ENCODE measurements around the gene ARPIN. TPM values are rescaled to one million over a fixed set of nuclear protein-coding genes. Genes with fewer than 3 reads are reported as not detected.

ARPIN gene
- polyA plus RNA-seq, 3 donors = 9.7 to 19.3 (median 14.0) TPM

GRCh38 chr15:89936051-89936785 lies 23.5 kb upstream of the ARPIN start:
- no peaks in the 10 kb centered on the region for H3K36me3 Mint-ChIP-seq

DNA sequence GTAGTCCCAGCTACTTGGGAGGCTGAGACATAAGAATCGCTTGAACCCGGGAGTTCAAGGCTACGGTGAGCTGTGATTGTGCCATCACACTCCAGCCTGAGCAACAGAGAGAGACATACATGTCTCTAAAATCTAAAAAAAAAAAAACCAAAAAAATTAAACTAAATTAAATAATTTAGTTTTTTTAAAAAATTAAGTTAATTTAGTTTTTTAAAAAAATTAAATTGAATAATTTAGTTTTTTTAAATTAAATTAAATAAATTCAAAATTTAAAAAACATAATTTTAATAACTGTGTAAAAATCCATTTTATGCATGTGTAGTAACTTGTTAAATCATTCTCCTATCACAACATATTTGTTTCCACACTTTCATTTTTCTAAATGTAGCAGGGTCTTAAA lies 20.1 kb upstream of the ARPIN start:
- Mint-ChIP-seq H3K9me3 (peaks cover 0 to 4% (median 3%) of the 10 kb centered on the region in 7 donors), H3K4me3 (no peak overlapping the region), H3K27me3 (ENCODE audit: low read depth in 3 of 3) (peaks cover 4 to 18% (median 12%) of the 10 kb centered on the region in 3 donors), H3K27ac (no peak overlapping the region), H3K36me3 (no peaks in the 10 kb centered on the region), H3K4me1 (peaks cover 18% of the 10 kb centered on the region)
- H3K27ac ChIP-seq (ENCODE audit: low read depth in 1 of 2, low read length in 2 of 2) = no peak overlapping the region
- no peaks in the 10 kb centered on the region for H3K27me3 ChIP-seq (ENCODE audit: control insufficient read depth in 2 of 2, insufficient read depth in 2 of 2, low read length in 2 of 2)
- no peak overlapping the region for H3K4me3 ChIP-seq (replicated peaks in 1 of 3; ENCODE audit: low read depth in 2 of 3, low read length in 3 of 3)
- no peaks in the 10 kb centered on the region for H3K79me2 ChIP-seq (ENCODE audit: insufficient read depth, low read length)
- intact Hi-C loops (cut with micrococcal nuclease) = no loop called here
- H3K4me2 ChIP-seq (replicated peaks; ENCODE audit: extremely low read depth, low read length, poor library complexity, severe bottlenecking) = no peak overlapping the region
- H2AFZ ChIP-seq (ENCODE audit: insufficient read depth, low read depth, low read length, poor library complexity, severe bottlenecking) = no peak overlapping the region
- H4K20me1 ChIP-seq (ENCODE audit: insufficient read depth, low read length) = no peaks in the 10 kb centered on the region
- H3K9ac ChIP-seq (ENCODE audit: insufficient read depth, low read length, poor library complexity, severe bottlenecking) = no peak overlapping the region
- no peak for DNase-seq
- no peaks in the 10 kb centered on the region for H3K9me3 ChIP-seq (replicated peaks in 1 of 2; ENCODE audit: control insufficient read depth in 1 of 2, insufficient read depth in 1 of 2, low read length in 2 of 2)
- peaks cover 7 to 14% of the 10 kb centered on the region in 2 donors for H3K4me1 ChIP-seq (ENCODE audit: control insufficient read depth in 1 of 2, insufficient read depth in 2 of 2, low read length in 2 of 2)
- H3K36me3 ChIP-seq (replicated peaks in 1 of 2; ENCODE audit: control insufficient read depth in 1 of 2, insufficient read depth in 2 of 2, low read length in 2 of 2) = no peaks in the 10 kb centered on the region
- no CpG with 5 or more reads among the region's 3 CpGs for WGBS (ENCODE audit: insufficient coverage)
- TF ChIP-seq CTCF (IDR thresholded peaks at IDR 0.05) = no peak

More at GRCh38 chr15:89936051-89936785, 23.5 kb upstream of the ARPIN start:
- H3K4me2 ChIP-seq (replicated peaks; ENCODE audit: extremely low read depth, low read length, poor library complexity, severe bottlenecking) = no peak overlapping the region
- H3K9me3 ChIP-seq (replicated peaks in 1 of 2; ENCODE audit: control insufficient read depth in 1 of 2, insufficient read depth in 1 of 2, low read length in 2 of 2) = no peaks in the 10 kb centered on the region
- H3K4me3 ChIP-seq (replicated peaks in 1 of 3; ENCODE audit: low read depth in 2 of 3, low read length in 3 of 3) = no peak overlapping the region
- Mint-ChIP-seq H3K9me3 (peaks cover 0 to 4% (median 3%) of the 10 kb centered on the region in 7 donors), H3K4me3 (peak overlapping the region in 1 of 2 donors; percentile 22), H3K27ac (peak overlapping the region in 3 of 7 donors; percentile 9 to 37 (median 33)), H3K27me3 (ENCODE audit: low read depth in 3 of 3) (peaks cover 5 to 18% (median 16%) of the 10 kb centered on the region in 3 donors), H3K4me1 (peaks cover 24% of the 10 kb centered on the region)
- no peaks in the 10 kb centered on the region for H3K79me2 ChIP-seq (ENCODE audit: insufficient read depth, low read length)
- no peak for DNase-seq
- 33% methylated on average over 2 of the region's 8 CpGs for WGBS (ENCODE audit: insufficient coverage)
- H3K36me3 ChIP-seq (replicated peaks in 1 of 2; ENCODE audit: control insufficient read depth in 1 of 2, insufficient read depth in 2 of 2, low read length in 2 of 2) = no peaks in the 10 kb centered on the region
- peak overlapping the region; percentile 52 for H2AFZ ChIP-seq (ENCODE audit: insufficient read depth, low read depth, low read length, poor library complexity, severe bottlenecking)
- H3K9ac ChIP-seq (ENCODE audit: insufficient read depth, low read length, poor library complexity, severe bottlenecking) = no peak overlapping the region
- H3K27ac ChIP-seq (ENCODE audit: low read depth in 1 of 2, low read length in 2 of 2) = no peak overlapping the region
- H4K20me1 ChIP-seq (ENCODE audit: insufficient read depth, low read length) = no peaks in the 10 kb centered on the region
- H3K27me3 ChIP-seq (ENCODE audit: control insufficient read depth in 2 of 2, insufficient read depth in 2 of 2, low read length in 2 of 2) = no peaks in the 10 kb centered on the region
- intact Hi-C loops (cut with micrococcal nuclease) = no loop called here
- no peak for TF ChIP-seq CTCF (IDR thresholded peaks at IDR 0.05)
- H3K4me1 ChIP-seq (ENCODE audit: control insufficient read depth in 1 of 2, insufficient read depth in 2 of 2, low read length in 2 of 2) = peaks cover 11 to 14% of the 10 kb centered on the region in 2 donors

Measured in CD14-positive monocyte (primary cell).